NCI-H226 (cell line): ENCODE measurements around the gene FAM13B.
"Not testable (repeated sequence)": the region's sequence is repeated elsewhere in the genome, so short reads cannot be mapped to it uniquely, and the experiment has no call there.

Experiments
- DNase-seq: peaks from one replicate; pipeline ENCODE4 v3.0.0-alpha.2; 2015

Gene FAM13B

DNA sequence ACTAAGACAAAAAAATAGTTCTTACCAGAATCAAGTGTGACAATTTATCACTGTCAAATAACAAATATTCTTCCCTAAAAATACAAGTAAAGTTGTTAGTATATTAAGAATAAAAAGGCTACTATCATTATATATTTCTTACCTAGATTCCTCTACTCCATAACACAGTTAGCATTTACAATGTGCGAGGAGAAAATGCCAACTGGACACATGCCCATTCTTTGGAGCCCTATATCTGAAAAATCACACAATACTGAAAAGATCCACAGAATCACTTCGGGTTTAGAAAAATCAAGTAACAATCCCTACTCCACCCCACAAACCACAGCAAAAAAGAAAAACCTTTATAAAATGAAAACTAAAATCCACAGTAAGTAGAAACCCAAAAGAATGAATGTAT, 72.7 kb downstream of the FAM13B start:
- DNase-seq: no peak

DNA sequence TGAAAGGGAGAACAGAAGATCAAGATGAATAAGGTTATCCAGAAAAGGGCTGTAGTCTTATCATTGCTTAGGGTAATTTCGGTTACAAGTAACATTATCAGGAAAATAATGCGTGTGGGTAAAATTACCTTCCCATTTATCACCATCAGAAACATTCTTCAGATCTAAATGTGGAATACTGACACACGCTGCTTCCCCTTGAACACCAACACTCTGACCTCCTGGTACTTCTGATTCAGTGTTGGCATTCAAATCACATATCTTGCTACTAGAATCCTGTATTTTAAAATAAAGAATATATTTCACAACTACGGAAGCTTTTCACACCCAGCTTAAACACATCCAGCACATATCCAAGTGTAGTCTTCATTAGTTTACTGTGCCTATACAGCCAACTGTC, 73.4 kb downstream of the FAM13B start:
- no peak for DNase-seq

DNA sequence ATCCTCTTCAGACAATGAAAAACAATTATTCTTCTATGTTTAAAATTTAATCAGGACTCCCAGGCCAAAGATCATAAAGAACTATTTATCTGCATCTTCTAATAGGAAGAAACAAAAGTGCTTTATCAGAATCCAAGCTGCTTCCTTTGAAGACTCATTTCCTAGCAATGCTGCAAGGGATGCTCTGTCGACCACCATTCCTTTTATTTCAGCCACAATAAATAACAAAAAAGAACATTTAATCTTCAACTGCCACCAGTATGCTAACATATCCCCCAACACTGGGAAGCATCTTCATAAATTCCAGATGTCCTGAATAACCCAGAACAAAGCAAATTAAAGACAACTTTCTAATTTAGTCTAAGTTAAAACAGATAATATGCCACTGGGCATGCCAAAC, 74.9 kb downstream of the FAM13B start:
- no peak for DNase-seq

DNA sequence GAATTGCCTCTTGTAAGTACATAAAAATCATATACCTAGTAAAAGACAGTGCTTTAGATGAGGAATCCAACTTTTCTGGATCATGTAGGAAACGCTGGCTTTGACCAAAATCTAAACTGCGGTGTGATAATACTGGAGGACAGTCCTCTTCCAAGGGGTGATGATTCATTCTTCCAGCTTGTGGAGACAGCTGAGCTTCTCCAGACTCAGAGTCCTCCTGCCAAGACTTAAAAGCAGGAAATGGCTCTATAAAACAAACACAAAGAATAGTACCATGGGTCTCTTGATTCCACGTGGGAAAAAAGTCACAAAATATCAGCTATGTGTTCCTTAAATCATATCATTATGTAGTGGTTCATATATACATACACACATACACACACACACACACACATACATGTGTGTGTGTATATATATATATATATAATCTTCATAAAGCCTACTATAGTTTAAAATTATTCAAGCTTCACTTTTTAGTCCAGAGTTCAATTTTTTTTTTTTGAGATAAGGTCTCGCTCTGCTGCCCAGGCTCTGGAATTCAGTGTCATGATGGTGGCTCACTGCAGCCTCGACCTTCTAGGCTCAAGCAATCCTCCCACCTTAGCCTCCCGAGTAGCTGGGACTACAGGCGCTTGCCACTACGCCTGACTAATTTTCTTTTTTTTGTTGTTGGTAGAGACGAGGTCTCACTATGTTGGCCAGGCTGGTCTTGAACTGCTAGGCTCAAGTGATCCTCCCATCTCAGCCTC, 78.6 kb downstream of the FAM13B start:
- peak; percentile 68 for DNase-seq

DNA sequence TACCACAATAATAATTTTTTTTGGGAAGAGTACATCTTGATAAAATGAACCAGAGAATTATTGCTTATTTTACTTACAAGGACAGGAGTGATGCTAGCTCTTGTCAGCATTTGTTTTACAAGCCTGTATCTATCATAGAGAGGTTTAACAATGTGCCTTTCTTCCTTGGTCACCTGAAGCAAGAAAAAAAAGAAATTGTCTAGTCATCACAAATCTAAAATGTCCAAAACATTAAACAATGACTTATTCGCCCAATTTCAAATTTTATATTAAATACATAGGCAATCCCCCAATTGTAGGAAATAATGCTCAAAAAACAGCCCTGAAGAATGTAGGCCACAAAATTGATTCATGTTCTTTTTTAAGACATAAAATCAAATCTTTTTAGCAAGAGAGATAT, 87.1 kb downstream of the FAM13B start:
- no peak for DNase-seq

DNA sequence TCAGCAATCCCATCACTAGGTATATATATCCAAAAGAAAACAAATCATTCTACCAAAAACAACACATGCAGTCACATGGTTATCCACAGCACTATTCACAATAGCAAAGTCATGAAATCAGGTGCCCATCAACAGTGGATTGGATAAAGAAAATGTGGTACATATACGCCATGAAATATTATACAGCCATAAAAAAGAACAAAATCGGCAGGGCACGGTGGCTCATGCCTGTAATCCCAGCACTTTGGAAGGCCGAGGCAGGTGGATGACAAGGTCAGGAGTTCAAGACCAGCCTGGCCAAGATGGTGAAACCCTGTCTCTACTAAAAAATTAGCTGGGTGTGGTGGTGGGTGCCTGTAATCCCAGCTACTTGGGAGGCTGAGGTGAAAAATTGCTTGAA, 88.6 kb downstream of the FAM13B start:
- DNase-seq: not testable (repeated sequence)

DNA sequence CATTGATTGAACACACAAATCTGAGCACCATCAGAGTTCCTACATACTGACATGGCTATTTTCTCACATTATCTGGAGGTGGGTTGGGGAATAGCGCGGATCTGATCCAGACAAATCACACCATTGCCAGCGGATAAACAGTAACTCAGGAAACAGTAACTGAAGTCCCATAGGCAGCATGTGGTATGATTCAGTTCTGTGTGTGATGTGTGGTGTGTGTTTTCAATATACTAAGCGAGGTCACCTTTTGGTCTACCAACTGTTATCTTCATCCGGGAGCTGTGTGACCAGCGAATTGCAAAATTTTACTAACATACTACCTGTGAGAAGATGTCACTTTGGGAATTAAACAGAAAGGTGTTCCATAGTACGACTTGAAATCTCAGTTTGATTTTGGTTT, 93.5 kb downstream of the FAM13B start:
- no peak for DNase-seq

DNA sequence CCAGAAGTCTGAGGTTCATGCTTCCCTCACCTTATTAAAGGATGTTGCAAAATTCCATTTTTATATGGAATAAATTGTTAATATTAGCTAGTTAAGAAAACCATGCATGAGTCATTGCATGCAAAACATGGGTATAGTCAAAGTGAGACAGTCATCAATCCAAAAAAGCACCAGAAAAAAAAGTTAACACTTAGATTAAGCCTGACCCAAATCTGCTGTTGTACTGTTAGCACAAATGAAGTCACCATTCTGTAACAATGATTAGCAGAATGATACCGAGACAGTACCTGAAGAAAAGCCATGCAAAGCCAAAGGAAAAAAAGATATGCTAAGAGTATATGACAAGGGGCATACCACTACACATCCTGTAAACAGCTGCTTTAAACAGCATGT, 94.1 kb downstream of the FAM13B start:
- DNase-seq: no peak

DNA sequence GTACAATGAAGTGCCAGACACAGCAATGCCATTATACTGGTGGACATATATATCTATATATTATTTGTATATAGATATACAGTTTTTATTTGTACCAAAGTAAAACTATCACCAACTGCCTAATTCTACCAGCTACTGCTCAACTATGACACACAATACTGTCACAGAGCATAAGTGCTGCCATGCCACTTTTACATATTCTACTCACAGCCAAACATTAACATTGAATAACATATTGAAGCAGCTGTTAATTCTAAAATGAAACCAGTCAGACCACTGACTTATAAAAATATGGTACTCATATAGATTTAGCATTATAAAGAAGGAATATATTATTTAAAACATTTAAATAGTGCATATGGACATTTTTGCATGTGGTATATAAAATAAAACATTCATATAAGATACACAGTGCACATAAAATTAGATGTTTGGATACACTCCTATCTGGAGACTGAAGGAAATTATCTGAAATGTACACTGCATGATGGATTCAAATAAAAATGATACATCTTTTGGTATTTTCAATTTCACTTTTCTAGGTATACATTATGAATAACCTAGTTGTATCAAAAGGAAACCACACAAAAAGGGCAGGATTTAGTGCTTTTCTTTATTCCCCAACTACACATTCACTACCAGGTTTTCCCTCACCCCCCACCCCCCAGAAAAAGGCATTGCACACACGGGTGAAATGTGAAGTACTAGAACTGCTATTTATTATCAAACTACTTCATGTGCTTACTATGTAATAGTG, 94.7 kb downstream of the FAM13B start:
- no peak for DNase-seq

DNA sequence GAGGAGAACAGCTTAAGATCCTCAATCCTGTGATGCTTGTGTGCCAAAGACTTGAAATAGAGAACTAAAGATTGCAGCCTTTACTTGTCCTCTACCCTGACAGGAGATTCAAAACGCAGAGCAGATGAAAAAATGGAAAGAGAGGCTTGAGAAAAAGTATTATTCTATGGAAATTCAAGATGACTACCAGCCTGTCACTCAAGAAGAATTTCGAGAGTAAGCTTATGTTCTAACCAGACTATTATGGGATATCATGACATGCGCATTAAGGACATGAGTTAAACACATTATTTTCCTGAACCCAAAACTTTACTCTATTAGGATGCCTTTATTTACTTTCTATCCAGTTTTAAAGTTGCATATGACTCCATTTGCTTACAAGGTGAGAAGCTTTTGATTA, 97.2 kb downstream of the FAM13B start:
- DNase-seq: no peak

DNA sequence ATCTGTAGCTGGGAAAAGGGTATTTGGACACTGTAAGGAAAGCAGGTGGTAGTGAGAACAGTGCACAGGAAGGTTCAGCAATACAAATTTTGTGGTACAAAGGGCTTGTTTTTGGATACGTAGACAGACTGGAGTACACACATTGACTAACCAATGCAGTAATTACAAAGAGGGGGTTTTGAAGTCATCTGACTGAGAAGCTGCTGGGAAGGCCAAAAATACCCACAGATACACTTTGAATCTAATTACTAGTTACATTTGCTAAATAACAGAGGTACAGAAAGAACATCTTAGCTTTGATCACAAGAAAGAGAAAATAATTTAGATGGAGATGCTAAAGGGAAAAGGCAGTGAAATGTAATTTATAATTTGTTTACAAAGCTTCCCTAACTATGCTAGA, 97.7 kb downstream of the FAM13B start:
- DNase-seq: no peak

DNA sequence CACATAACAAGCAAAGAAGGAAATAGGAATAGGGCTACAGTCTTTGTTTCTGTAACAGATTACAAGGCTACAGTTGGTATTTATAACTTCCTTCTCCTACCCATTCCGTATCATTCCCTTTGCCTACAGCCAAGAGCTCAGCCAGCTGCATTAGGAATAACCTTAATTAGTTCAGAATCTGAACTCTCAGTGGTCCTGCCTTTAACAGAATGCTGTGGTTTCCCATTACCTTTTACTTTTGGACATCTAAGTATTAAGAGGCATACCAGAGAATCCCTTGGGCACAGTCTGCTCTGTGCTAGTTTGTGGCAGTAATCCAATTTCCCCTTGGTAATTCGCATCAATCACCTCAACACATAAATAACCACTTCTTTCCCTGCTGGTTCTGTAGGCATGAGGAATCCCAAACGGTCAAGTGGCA, 99.4 kb downstream of the FAM13B start:
- DNase-seq: no peak

DNA sequence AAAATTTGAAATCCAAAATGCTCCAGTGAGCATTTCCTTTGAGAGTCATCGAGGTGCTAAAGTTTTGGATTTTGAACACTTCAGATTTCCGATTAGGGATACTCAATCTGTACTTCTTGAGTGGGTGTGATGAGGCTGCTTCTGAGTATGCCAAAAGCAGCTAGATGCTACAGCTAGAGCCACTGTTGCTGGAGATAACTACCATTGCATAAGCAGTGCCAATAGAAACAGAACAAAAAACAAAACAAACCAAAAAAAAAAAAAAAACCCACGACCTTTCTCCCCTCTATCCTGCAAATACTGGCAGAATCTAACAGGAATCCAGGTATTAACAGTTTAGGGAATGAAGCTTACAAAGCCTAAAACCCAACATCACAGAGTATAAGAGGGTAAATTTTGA, 100.1 kb downstream of the FAM13B start:
- DNase-seq: no peak

DNA sequence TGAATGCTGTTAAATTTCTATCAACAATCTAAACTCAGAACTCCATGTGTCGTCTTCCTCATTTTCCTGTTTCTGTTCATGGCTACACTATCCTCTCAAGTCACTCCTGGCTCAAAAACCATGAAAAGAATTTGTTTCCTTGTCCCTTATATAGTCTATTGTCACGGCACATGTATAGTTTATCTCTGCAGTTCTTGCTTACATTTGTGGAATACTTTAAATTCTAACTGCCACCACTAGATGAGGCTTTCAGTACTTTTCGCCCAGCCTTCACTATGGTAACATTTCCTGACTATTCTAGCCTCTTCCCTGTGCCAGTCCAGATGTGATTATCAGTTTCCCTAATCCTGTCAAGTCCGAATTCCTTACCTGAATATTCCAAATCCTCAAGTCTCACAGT, 109.0 kb downstream of the FAM13B start:
- DNase-seq: no peak

DNA sequence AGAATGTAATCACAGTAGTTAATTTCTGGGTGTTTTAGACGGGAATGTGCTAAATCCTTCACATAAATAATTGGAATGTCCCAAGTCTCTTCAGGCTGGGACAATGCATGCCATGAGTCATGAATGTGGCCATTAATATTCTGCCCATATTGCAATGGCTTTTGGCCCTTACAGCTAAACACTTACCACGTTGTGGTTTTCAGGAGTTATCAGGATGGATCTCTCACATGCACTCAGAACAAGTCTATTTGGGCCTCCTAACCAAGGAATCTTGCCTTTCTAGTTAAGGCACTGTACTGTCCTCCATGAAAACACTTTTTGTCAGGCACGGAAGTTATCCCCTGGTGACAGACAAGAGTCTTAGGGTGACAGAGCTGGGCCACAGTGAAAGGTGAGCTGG, 110.9 kb downstream of the FAM13B start:
- no peak for DNase-seq

DNA sequence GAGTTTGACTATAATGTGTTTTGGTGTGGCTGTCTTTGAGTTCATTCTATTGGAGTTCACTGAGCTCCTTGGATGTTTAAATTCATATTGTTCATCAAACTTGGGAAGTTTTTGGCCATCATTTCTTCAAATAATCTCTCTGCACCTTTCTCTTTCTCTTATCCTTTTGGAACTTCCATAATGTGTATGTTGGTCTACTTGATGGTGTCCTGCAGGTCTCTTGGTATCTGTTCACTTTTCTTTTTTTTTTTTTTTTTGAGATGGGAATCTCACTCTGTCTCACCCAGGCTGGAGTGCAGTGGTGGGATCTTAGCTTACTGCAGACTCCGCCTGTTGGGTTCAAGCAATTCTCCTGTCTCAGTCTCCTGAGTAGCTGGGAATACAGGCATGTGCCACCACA, 116.0 kb downstream of the FAM13B start:
- no peak for DNase-seq

DNA sequence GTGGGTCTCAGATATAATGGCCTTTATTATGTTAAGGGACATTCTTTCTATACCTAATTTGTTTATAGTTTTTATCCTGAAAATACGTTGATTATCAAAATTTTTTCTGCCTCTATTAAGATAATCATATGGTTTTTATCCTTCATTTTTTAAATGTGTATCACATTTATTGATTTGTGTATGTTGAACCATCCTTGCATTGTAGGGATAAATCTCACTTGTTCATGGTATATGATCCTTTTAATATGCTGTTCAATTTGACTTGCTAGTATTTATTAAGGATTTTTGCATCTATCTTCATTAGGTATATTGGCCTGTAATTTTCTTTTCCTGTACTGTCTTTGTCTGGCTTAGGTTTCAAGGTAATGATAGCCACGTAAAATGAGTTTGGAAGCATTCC, 118.1 kb downstream of the FAM13B start:
- no peak for DNase-seq

DNA sequence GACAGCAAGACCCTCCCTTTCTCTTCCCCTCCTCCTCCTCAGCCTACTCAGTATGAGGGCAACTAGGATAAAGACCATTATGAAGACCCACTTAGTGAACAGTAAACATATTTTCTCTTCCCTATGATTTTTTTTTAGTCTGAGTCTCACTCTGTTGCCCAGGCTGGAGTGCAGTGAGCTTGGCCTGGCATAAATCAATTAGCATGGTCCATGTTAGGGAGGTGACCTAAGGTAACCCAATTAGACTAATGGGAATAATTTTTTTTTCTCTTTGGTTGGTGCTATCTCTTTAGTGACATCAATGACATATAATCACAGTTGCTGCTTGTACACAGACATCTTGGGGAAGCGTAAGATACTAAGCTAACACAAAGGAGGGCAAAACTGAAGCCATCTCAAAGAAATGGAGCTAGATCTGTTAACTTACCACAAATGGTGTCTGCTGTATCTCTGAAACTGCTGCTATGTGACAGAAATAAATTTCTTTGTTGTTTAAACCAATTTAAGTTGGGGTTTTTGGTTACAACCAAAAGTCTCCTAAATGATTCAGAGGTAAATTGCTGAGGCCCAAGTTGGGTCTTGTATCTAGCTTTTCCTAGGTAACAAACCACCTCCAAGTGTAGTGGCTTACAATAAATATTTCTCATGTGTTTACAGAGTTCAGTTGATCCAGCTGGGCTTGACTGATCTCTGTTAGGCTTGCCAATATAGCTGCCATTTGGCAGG, 130.3 kb downstream of the FAM13B start:
- DNase-seq: no peak

DNA sequence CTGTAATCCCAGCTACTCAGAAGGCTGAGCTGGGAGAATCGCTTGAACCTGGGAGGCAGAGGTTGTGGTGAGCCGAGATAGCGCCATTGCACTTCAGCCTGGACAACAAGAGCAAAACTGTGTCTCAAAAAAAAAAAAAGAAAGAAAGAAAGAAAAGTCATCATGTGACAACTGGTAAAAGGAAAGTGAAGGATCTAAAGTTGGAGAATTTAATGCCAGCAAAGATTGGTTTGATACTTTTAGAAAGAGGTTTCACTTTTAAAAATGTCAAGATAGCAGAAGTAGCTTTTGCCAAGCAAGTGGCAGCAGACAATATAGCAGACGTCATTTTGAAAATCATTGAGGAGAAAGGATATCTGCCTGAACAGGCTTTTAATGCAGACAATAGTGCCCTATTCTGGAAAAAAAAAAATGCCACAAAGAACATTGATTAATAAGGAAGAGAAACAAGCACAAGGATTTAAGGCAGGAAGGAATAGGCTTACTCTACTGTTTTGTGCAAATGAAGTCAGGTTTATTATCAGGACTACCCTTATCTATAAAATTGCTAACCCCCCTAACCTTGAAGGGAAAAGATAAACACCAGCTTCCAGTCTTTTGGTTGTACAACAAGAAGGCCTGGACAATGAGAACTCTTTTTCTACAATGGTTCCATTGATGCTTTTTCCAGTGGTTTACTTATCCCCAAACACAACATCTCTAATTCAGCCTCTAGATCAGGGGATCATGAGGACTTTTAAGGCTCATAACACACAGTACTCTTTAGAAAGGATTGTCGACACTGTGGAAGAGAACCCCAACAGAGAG, 131.7 kb downstream of the FAM13B start:
- no peak for DNase-seq

DNA sequence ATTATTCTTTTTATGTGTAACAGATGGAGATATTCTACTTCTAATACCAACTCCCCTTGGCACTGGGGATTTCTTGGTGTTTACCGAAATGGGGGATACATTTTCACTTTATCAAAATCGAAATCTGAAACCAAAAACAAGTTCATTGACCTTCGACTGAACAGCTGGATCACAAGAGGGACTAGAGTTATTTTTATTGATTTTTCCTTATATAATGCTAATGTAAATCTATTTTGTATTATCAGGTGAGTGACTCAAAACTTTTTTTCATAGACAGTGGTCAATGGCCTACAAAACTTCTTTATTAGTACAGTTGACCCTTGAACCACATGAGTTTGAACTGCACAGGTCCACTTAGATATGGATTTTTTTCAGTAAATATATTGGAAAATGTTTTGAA, 133.4 kb downstream of the FAM13B start:
- DNase-seq: no peak

DNA sequence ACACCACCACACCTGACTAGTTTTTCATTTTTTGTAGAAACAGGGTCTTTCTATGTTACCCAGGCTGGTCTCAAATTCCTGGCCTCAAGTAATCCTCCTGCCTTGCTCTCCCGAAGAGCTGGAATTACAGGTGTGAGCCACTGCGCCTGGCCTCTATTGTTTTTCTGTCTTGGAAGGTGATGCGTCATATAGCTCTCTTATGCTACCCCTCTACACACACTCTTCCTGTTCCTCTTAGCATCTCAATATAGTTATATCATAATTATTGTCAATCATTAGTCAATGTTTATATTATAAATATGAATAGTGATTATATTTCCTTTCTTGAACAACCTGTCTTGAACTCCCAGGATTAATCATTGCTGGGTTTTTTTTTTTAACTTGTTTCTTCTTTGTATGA, 136.3 kb downstream of the FAM13B start:
- no peak for DNase-seq

DNA sequence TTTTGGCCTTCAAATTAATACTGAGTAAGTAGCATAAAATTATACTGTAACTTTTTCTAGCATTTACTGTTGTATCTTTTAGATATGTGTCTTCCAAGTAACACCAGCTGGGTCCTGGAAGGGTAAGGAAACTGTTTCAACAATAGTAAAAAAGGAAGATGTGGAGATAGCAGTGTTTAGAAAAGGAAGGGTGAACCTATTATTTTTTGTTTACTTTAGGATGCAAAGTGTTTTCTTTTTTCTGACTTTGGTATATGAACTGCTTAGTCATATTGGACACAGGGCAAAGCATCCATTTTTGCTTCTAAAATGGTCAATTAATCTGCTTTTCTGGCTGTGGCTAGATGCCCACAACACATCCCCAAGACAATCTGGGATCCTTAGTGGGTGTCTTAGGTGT, 138.3 kb downstream of the FAM13B start:
- DNase-seq: no peak

DNA sequence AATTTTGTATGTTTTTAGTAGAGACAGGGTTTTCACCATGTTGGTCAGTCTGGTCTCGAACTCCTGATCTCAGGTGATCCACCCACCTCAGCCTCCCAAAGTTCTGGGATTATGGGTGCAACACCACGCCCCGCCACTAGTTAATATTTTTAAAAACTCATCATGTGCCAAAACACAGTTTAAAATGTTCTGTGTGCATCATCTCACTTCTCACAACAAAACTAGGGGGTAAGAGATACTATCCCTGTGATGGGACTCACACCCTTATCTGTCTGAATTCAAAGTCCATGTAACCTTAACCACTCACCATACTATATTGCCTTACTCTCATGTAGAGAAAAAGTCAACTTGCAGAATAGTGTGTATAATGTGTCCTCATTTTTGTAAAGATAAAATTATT, 141.0 kb downstream of the FAM13B start:
- no peak for DNase-seq
